HepG2 (cell line): ENCODE results near the gene RHBDL1. TPM values are rescaled to one million over a fixed set of nuclear protein-coding genes. Genes with fewer than 3 reads are reported as not detected.

Source experiments
- ATAC-seq: fragments of 200-7000 bp; cut with Tn5 transposase; 3 replicates; pipeline ENCODE4 v1.9.1; 2020; ENCODE audit warnings: mild to moderate bottlenecking, moderate library complexity
- BruUV-seq: library from RNA; stranded (reverse); fragments of 400-500 nt; replicated peaks from 2 replicates; lab custom pipeline; 2021; lab: Mats Ljungman, UMichigan
- CTCF ChIA-PET: fragments of 300-600 bp; formaldehyde crosslinking; extraction: SDS; loops from one replicate; lab custom pipeline; 2021; ENCODE audit warnings: low total read pairs, inconsistent platforms, low intra/inter-chr PET ratio; lab: Yijun Ruan, JAX
- POLR2A ChIA-PET: fragments of 350-600 bp; sonication (Branson Sonifier 250); formaldehyde crosslinking; loops from one replicate; lab custom pipeline; 2020; ENCODE audit warnings: antibody characterized with exemption, inconsistent platforms; lab: Yijun Ruan, JAX
- DNase-seq: peaks from one replicate; pipeline ENCODE4 v3.0.0-alpha.2; 2015; ENCODE audit warnings: low spot score
- FAIRE-seq: peaks from 3 replicates; lab custom pipeline; 2011; peaks lifted over from hg19 to GRCh38; lab: Jason Lieb, UNC
- H2AFZ ChIP-seq: one replicate; pipeline ENCODE4 v1.6.1; 2011; ENCODE audit warnings: low read length, inconsistent platforms
- H3K27ac ChIP-seq: fragments of 300-600 bp; 3 replicates; pipeline ENCODE4 v1.8.0; 2011; ENCODE audit warnings: mixed run types, mild to moderate bottlenecking, mixed read lengths, low read length, inconsistent platforms; ENCODE audit not compliant: insufficient read depth; ENCODE audit errors: extremely low read length
- H3K27me3 ChIP-seq, 2 experiments: fragments of 200-600 bp in 1 of 2; 2 replicates in 1 of 2; 3 replicates in 1 of 2; pipeline versions ENCODE4 v1.6.0 to v1.8.0; 2011; ENCODE audit warnings: low read length in 2 of 2, mild to moderate bottlenecking in 2 of 2, moderate library complexity in 2 of 2, inconsistent platforms in 1 of 2; ENCODE audit not compliant: insufficient read depth in 2 of 2, control insufficient read depth in 1 of 2
- H3K36me3 ChIP-seq, 2 experiments: fragments of 200-600 bp in 1 of 2; replicated peaks in 1 of 2; 2 replicates in 1 of 2; 3 replicates in 1 of 2; pipeline versions ENCODE4 v1.5.1 to v1.8.0; 2011; ENCODE audit warnings: low read length in 2 of 2, inconsistent platforms in 1 of 2; ENCODE audit not compliant: insufficient read depth in 2 of 2, control insufficient read depth in 1 of 2
- H3K4me1 ChIP-seq: 2 replicates; pipeline ENCODE4 v1.5.1; 2012; ENCODE audit warnings: low read length, inconsistent platforms; ENCODE audit not compliant: insufficient read depth
- H3K4me2 ChIP-seq: 2 replicates; pipeline ENCODE4 v1.6.0; 2011; ENCODE audit warnings: low read depth, low read length, inconsistent platforms
- H3K4me3 ChIP-seq, 3 experiments: fragments of 200-600 bp in 1 of 3; sonication (generic), shearing (Covaris generic) in 1 of 3; replicated peaks in 1 of 3; 2 replicates each; pipeline ENCODE4 v1.5.1; 2011 to 2016; ENCODE audit warnings: low read length in 3 of 3, inconsistent platforms in 2 of 3, low read depth in 2 of 3, mild to moderate bottlenecking in 2 of 3, control low read depth in 1 of 3, mixed read lengths in 1 of 3; ENCODE audit not compliant: insufficient read depth in 1 of 3
- H3K79me2 ChIP-seq: one replicate; pipeline ENCODE4 v1.6.1; 2011; ENCODE audit warnings: low read length, inconsistent platforms; ENCODE audit not compliant: insufficient read depth
- H3K9ac ChIP-seq: 2 replicates; pipeline ENCODE4 v1.6.0; 2011; ENCODE audit warnings: mild to moderate bottlenecking, low read depth, low read length, inconsistent platforms; ENCODE audit not compliant: insufficient read depth
- H3K9me3 ChIP-seq: 2 replicates; pipeline ENCODE4 v1.5.1; 2012; ENCODE audit warnings: mild to moderate bottlenecking, low read length
- H4K20me1 ChIP-seq: 2 replicates; pipeline ENCODE4 v1.6.0; 2011; ENCODE audit warnings: inconsistent platforms, mild to moderate bottlenecking, low read length, moderate library complexity; ENCODE audit not compliant: insufficient read depth
- HNRNPL ChIP-seq: fragments of 200-400 bp; formaldehyde crosslinking; IDR thresholded peaks from 2 replicates; pipeline ENCODE4 v1.6.1; 2017; ENCODE audit warnings: mild to moderate bottlenecking, low read depth, low read length
- LCORL ChIP-seq, 2 experiments: fragments of 450-650 bp in 1 of 2; sonication (generic) in 1 of 2; formaldehyde crosslinking in 1 of 2; IDR thresholded peaks; 2 replicates each; pipeline versions ENCODE4 v1.5.0 to v1.6.1; 2017 to 2020; ENCODE audit warnings: antibody characterized with exemption in 1 of 2, missing genetic modification reagents in 1 of 2
- POLR2AphosphoS5 ChIP-seq: IDR thresholded peaks from 2 replicates; pipeline ENCODE4 v1.6.1; 2012; ENCODE audit warnings: low read depth, low read length
- SETDB1 ChIP-seq: sonication (generic); formaldehyde crosslinking; IDR thresholded peaks from 2 replicates; pipeline ENCODE4 v1.5.1; 2020; ENCODE audit warnings: missing genetic modification reagents, mild to moderate bottlenecking, borderline replicate concordance
- SMYD3 ChIP-seq: sonication (generic); formaldehyde crosslinking; IDR thresholded peaks from 2 replicates; pipeline ENCODE4 v1.8.1; 2023; ENCODE audit warnings: mild to moderate bottlenecking, missing genetic modification reagents
- ZNF232 ChIP-seq: sonication (generic); formaldehyde crosslinking; IDR thresholded peaks from 2 replicates; pipeline ENCODE4 v1.4.0; 2020; ENCODE audit warnings: missing genetic modification reagents, borderline replicate concordance
- ZNF263 ChIP-seq: sonication (generic); formaldehyde crosslinking; IDR thresholded peaks from 2 replicates; pipeline ENCODE4 v1.4.0; 2020; ENCODE audit warnings: missing genetic modification reagents
- WGBS: methylation state at CpG from one replicate; pipeline ENCODE4 v1.1.6; 2017; ENCODE audit warnings: low lambda C conversion rate; 5-methylcytosine and 5-hydroxymethylcytosine counted together
- in situ Hi-C: cut with HindIII; loops from 2 replicates; pipeline ENCODE4 v1.10.0; 2017; ENCODE audit warnings: low pct_unique_long_range_greater_than_20kb; ENCODE audit not compliant: extremely low pct_ligation_motif_present
- intact Hi-C: fragments of 100-400 bp; cut with micrococcal nuclease; formaldehyde crosslinking; loops from one replicate; pipeline ENCODE4 v1.10.0; 2022; ENCODE audit not compliant: unreplicated experiment
- polyA plus RNA-seq, 8 experiments: library from polyadenylated mRNA; depleted of rRNA in 3 of 8; stranded (reverse) in 7 of 8; unstranded in 1 of 8; fragments of >200 nt; fragmentation: Illumina TruSeq in 4 of 8; extraction: Trizol in 4 of 8; gene quantifications; 2 replicates each; pipeline versions ENCODE4 v1.2.1 to v1.2.3, GENCODE V29; 2011 to 2016; ENCODE audit warnings: low read depth in 4 of 8, missing spikeins in 1 of 8, mixed read lengths in 1 of 8; ENCODE audit not compliant: insufficient read depth in 1 of 8
- total RNA-seq, 5 experiments: library from RNA; depleted of rRNA; stranded (reverse); fragments of >200 nt; fragmentation: Illumina TruSeq; extraction: Trizol; gene quantifications; 2 replicates each; pipeline ENCODE4 v1.2.3, GENCODE V29; 2016; ENCODE audit warnings: low read depth in 1 of 5

RHBDL1 gene
- total and polyA plus RNA-seq, 2 of the 13 experiments (the other 11 are each of a cell fraction or from before 2014, with no cell fraction given): 1.8 to 3.8 TPM

DNA sequence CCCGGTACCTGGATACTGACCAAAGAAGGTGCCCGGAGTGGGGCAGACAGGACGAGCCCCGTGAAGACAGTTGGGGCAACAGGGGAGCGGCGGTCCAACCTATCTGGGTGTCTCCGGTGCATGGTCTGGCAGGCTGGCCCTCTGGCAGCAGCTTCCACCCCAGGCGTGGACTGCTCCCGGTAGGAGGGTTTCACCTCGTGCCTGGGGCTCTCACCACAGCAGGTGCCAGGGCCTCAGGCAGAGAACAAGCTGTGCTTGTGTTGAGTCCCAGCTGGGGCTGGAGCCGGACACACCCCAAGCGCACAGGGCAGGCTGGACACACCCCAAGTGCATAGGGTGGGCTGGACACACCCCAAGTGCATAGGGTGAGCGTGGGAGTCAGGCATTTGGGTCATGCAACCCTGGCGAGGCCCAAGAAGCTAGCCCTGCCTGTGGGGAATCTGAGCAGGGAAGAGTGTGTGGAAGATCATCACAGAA is 31.6 kb downstream of the RHBDL1 start:
- no peaks in the 10 kb centered on the region for H3K36me3 ChIP-seq
- no peak overlapping the region for H3K4me2 ChIP-seq
- H3K4me1 ChIP-seq: 0 out of 2 replicates have a peak, but pooled peaks cover under 1% of the 10 kb centered on the region
- ChIA-PET POLR2A (interaction anchor here (1.4 kb wide), 1 partner anchor 12 kb away, joined by 4 read pairs; no protein-coding TSS in a partner anchor), CTCF (no interaction called here)
- H3K79me2 ChIP-seq: no peaks in the 10 kb centered on the region
- H4K20me1 ChIP-seq: no peaks in the 10 kb centered on the region
- no TSS peak for BruUV-seq
- H3K9me3 ChIP-seq: no peaks in the 10 kb centered on the region
- H3K27me3 ChIP-seq: peaks cover 25 to 79% of the 10 kb centered on the region in 2 experiments; a peak in 4 of 5 replicates
- in situ Hi-C loops (no loop called here), intact Hi-C loops (no loop called here)
- FAIRE-seq (no peak), DNase-seq (no peak), ATAC-seq (no peak)
- TF ChIP-seq SETDB1 (no peak), SMYD3 (CRISPR knock-in tag) (no peak), HNRNPL (no peak), POLR2AphosphoS5 (no peak), ZNF232 (no peak)
- no peak overlapping the region for H3K27ac ChIP-seq
- no peak overlapping the region for H3K4me3 ChIP-seq
- no peak overlapping the region for H2AFZ ChIP-seq
- WGBS: 4% methylated on average over 3 of the region's 14 CpGs
- H3K9ac ChIP-seq: no peak overlapping the region

DNA sequence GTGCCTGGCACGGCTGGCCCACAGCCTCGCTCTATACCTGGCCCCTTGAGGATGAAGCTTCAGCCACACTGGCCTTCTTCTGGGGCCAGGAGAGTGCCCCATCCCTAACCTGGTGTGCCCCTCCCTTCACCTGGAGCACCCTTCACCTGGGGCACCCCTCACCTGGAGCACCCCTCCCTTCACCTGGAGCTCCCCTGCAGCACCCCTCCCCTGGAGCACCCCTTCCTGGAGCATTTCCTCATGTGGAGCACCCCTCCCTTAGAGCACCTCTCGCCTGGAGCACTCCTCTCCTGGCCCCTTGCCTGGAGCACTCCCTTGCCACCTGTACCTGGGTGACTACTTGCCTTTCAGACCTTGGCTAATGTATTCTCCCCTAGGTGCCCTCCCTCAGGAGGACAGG is 32.5 kb downstream of the RHBDL1 start:
- H3K4me2 ChIP-seq: no peak overlapping the region
- no peaks in the 10 kb centered on the region for H3K9me3 ChIP-seq
- POLR2A ChIA-PET: no interaction called here
- TF ChIP-seq LCORL (IDR thresholded peaks at IDR 0.05) (no peak), LCORL (CRISPR knock-in tag; IDR thresholded peaks at IDR 0.05) (no peak), ZNF263 (peak; percentile 72)
- H4K20me1 ChIP-seq: no peaks in the 10 kb centered on the region
- H3K27ac ChIP-seq: no peak overlapping the region
- no peaks in the 10 kb centered on the region for H3K79me2 ChIP-seq
- no peak overlapping the region for H3K9ac ChIP-seq
- WGBS: 0% methylated on average over 3 of the region's 3 CpGs
- H3K27me3 ChIP-seq: peaks cover 19 to 70% of the 10 kb centered on the region in 2 experiments; a peak in 4 of 5 replicates
- intact Hi-C loops: no loop called here
- ATAC-seq (no peak), FAIRE-seq (no peak), DNase-seq (no peak)
- no peaks in the 10 kb centered on the region for H3K36me3 ChIP-seq
- CTCF ChIA-PET: no interaction called here
- in situ Hi-C loops: no loop called here
- H3K4me1 ChIP-seq: peaks cover 9% of the 10 kb centered on the region
- BruUV-seq: no TSS peak
- H2AFZ ChIP-seq: no peak overlapping the region
- no peak overlapping the region for H3K4me3 ChIP-seq
